Thyroid gland (tissue), 4 donors: ENCODE measurements around the gene EDNRA. TPM values are rescaled to one million over a fixed set of nuclear protein-coding genes. Genes with fewer than 3 reads are reported as not detected.

ENCODE experiments used
- DNase-seq, 2 donors: peaks; one replicate each; pipeline ENCODE4 v3.0.0-alpha.2; 2019
- H3K27ac ChIP-seq, 3 donors: fragments of 200-600 bp; sonication (generic); 1 replicate in 2 of 3; 2 replicates in 1 of 3; pipeline ENCODE4 v1.5.1; 2016 to 2019; ENCODE audit warnings: mild to moderate bottlenecking in 1 of 3, moderate library complexity in 1 of 3
- H3K27me3 ChIP-seq: fragments of 200-600 bp; sonication (generic); one replicate; pipeline ENCODE4 v1.5.1; 2019
- H3K36me3 ChIP-seq, 2 donors: fragments of 200-600 bp; sonication (generic); one replicate each; pipeline ENCODE4 v1.5.1; 2016 to 2019
- H3K4me1 ChIP-seq, 2 donors: fragments of 200-600 bp; sonication (generic); one replicate each; pipeline ENCODE4 v1.5.1; 2017 to 2019
- H3K4me3 ChIP-seq, 3 donors: fragments of 200-600 bp; sonication (generic); replicated peaks in 1 of 3; 1 replicate in 2 of 3; 2 replicates in 1 of 3; pipeline ENCODE4 v1.5.1; 2016; ENCODE audit warnings: mild to moderate bottlenecking in 1 of 3
- H3K9me3 ChIP-seq: fragments of 200-600 bp; sonication (generic); one replicate; pipeline ENCODE4 v1.5.1; 2017
- POLR2A ChIP-seq, 2 donors: fragments of 450-650 bp; IDR thresholded peaks; one replicate each; pipeline ENCODE4 v1.6.1; 2017; ENCODE audit warnings: antibody characterized with exemption in 2 of 2, mild to moderate bottlenecking in 2 of 2, moderate library complexity in 1 of 2
- WGBS, 2 donors: methylation state at CpG; one replicate each; pipeline ENCODE4 v1.1.5; 2017; 5-methylcytosine and 5-hydroxymethylcytosine counted together
- intact Hi-C: fragments of 100-400 bp; cut with DNase I; formaldehyde crosslinking; loops from one replicate; pipeline ENCODE4 v1.15.1; 2023
- total RNA-seq, 4 donors: library from RNA; depleted of rRNA; stranded (reverse); fragments of >200 nt; gene quantifications; one replicate each; pipeline ENCODE4 v1.2.3, GENCODE V29; 2016
- TF ChIP-seq, protein P1 (sequence below), 6 experiments: fragments of 200-600 bp in 3 of 6; fragments of 450-650 bp in 3 of 6; sonication (generic) in 3 of 6; IDR thresholded peaks; one replicate each; pipeline ENCODE4 v1.5.1; 2016 to 2019; ENCODE audit warnings: antibody characterized with exemption in 6 of 6, mild to moderate bottlenecking in 2 of 6, inconsistent platforms in 1 of 6, moderate library complexity in 1 of 6

The EDNRA gene
- total RNA-seq, 4 donors from 2014 or later: 5.9 to 7.7 (median 6.8) TPM

DNA sequence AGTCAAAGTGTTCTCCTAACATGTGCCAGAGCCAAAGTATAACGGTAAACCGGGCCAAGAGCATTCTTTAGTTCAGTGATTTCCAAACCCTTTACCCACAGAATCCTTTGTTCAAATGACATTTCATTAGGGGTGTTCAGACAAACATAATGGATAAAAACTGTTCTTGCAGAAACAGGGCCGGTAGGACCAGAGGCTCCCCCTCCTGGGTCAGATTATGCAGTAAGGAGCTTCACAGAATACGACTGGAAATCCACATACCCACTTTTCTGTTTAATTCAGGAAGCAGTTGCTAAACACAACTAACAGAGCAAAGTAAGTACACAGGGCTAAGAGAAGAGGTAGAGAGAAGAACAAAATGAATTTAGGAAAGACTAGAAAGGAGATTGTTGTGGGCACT is 89.7 kb downstream of the EDNRA start:
- Histone ChIP-seq H3K36me3 (no peaks in the 10 kb centered on the region), H3K4me1 (no peaks in the 10 kb centered on the region), H3K9me3 (no peaks in the 10 kb centered on the region), H3K4me3 (no peak overlapping the region), H3K27ac (no peak overlapping the region), H3K27me3 (no peaks in the 10 kb centered on the region)
- TF ChIP-seq, protein P1, sequence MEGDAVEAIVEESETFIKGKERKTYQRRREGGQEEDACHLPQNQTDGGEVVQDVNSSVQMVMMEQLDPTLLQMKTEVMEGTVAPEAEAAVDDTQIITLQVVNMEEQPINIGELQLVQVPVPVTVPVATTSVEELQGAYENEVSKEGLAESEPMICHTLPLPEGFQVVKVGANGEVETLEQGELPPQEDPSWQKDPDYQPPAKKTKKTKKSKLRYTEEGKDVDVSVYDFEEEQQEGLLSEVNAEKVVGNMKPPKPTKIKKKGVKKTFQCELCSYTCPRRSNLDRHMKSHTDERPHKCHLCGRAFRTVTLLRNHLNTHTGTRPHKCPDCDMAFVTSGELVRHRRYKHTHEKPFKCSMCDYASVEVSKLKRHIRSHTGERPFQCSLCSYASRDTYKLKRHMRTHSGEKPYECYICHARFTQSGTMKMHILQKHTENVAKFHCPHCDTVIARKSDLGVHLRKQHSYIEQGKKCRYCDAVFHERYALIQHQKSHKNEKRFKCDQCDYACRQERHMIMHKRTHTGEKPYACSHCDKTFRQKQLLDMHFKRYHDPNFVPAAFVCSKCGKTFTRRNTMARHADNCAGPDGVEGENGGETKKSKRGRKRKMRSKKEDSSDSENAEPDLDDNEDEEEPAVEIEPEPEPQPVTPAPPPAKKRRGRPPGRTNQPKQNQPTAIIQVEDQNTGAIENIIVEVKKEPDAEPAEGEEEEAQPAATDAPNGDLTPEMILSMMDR (IDR thresholded peaks at IDR 0.05): peak in 1 of 6 experiments; percentile 8
- TF ChIP-seq POLR2A (IDR thresholded peaks at IDR 0.05): no peak
- intact Hi-C loops: no loop called here
- 46 to 49% methylated on average over 4 of the region's 4 CpGs for WGBS, 2 donors
- no peak for DNase-seq

DNA sequence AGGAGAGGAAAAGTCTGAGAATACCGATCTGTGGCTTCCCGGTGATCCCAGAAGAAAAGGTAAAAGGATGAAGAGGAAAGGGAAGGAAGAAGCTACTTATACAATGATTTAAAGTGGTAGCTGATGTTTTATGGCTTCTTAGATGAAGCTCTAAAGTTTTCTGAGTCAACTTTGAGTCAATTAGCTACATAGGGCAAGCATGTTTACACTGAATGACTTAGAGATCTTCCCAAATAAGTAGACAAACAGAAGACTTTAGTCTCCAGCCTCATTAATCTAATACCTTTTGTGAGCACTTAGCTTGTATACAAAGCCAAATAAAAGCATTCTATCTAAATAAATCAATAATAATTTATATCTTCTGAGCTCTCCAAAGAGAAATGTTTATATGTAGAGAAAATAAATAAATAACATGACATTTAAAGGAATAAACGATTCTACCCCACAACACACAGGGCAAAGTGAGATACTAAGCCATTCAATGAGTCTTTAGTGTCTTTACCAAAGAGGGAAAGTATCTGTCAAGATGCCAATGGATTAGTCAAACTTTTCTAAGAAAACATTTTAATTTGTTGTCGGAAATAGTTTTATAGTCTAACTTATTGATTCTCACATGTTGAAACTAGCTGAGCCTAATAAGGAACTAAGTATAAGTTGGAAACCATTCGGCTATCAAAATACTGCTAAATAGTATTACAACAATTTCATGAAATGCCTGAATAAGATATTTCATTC is 90.3 kb downstream of the EDNRA start:
- no peaks in the 10 kb centered on the region for H3K9me3 ChIP-seq
- no peaks in the 10 kb centered on the region for H3K4me1 ChIP-seq
- H3K27me3 ChIP-seq: no peaks in the 10 kb centered on the region
- DNase-seq: no peak
- WGBS, 2 donors: 68% methylated on average over 5 of the region's 5 CpGs
- intact Hi-C loops: no loop called here
- H3K4me3 ChIP-seq: no peak overlapping the region
- TF ChIP-seq POLR2A (IDR thresholded peaks at IDR 0.05): no peak
- TF ChIP-seq, protein P1 (IDR thresholded peaks at IDR 0.05): no peak
- no peak overlapping the region for H3K27ac ChIP-seq
- H3K36me3 ChIP-seq: no peaks in the 10 kb centered on the region

DNA sequence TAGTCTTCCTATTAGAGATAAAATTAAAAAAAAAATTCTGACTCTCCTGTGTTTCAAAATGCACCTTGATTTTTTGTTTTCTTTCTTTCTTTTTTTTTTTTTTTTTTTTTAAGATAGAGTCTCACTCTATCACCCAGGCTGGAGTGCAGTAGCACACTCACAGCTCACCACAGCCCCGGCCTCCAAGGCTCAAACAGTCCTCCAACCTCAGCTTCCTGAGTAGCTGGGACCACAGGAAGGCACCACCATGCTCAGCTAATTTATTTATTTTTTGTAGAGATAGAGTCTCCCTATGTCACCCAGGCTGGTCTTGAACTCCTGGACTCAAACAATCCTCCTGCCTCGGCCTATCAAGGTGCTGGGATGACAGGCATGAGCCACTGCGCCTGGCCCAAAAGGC is 95.2 kb downstream of the EDNRA start:
- WGBS, 2 donors: 96 to 98% methylated on average over 3 of the region's 3 CpGs
- H3K27ac ChIP-seq: no peak overlapping the region
- DNase-seq: no peak
- TF ChIP-seq, protein P1 (IDR thresholded peaks at IDR 0.05): no peak
- TF ChIP-seq POLR2A (IDR thresholded peaks at IDR 0.05): no peak
- H3K4me1 ChIP-seq: no peaks in the 10 kb centered on the region
- H3K36me3 ChIP-seq: no peaks in the 10 kb centered on the region
- no peaks in the 10 kb centered on the region for H3K27me3 ChIP-seq
- no peak overlapping the region for H3K4me3 ChIP-seq
- H3K9me3 ChIP-seq: no peaks in the 10 kb centered on the region
- intact Hi-C loops: no loop called here

DNA sequence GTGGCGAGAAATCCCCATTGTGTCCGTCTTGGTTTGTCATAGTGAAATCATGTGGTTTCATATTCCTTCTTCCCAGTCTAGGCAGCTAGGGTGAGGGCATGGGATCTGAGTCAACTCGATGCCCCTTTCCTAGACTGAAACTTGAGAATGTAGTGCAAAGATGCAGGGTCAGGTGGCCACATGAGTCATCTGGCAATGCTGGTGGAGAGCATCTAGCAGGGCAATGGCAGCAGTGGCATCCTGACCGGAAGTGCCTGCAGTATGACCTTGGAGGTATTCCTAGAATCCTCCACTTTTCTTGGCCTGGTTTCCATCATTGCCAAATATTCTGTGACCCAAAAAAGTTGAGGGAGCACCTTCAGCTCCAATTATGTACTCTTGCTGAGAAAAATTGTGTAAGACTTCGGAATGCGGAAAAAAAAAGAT is 97.2 kb downstream of the EDNRA start:
- Histone ChIP-seq H3K27ac (no peak overlapping the region), H3K36me3 (no peaks in the 10 kb centered on the region), H3K27me3 (no peaks in the 10 kb centered on the region), H3K9me3 (no peaks in the 10 kb centered on the region), H3K4me1 (no peaks in the 10 kb centered on the region), H3K4me3 (no peak overlapping the region)
- TF ChIP-seq, protein P1 (IDR thresholded peaks at IDR 0.05): no peak
- TF ChIP-seq POLR2A (IDR thresholded peaks at IDR 0.05): no peak
- peak in 1 of 2 donors; percentile 41 for DNase-seq
- WGBS, 2 donors: 76 to 88% methylated on average over 6 of the region's 6 CpGs
- intact Hi-C loops: no loop called here

DNA sequence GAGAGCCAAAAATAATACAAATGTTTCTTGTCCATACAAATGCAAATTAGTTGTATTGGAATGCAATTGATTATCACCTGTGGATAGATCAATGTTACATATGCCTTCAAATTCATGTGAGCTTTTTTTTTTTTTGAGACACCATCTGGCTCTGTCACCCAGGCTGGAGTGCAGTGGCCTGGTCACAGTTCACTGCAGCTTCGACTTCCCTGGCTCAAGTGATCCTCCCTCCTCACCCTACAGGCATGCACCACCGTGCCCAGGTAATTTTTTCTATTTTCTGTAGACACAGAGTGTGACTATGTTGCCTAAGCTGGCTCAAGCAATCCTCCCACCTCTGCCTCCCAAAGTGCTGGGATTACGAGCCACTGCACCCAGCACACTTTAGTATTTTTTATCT is 97.7 kb downstream of the EDNRA start:
- no peak for TF ChIP-seq POLR2A (IDR thresholded peaks at IDR 0.05)
- TF ChIP-seq, protein P1 (IDR thresholded peaks at IDR 0.05): no peak
- intact Hi-C loops: no loop called here
- no peaks in the 10 kb centered on the region for H3K4me1 ChIP-seq
- peak; percentile 58 to 71 for DNase-seq
- H3K27me3 ChIP-seq: no peaks in the 10 kb centered on the region
- H3K36me3 ChIP-seq: no peaks in the 10 kb centered on the region
- 31 to 58% methylated on average over 3 of the region's 3 CpGs for WGBS, 2 donors
- H3K27ac ChIP-seq: no peak overlapping the region
- no peak overlapping the region for H3K4me3 ChIP-seq
- no peaks in the 10 kb centered on the region for H3K9me3 ChIP-seq
